Measurements from ENCODE around the gene LARP4B.
"Not testable (repeated sequence)": the region's sequence is repeated elsewhere in the genome, so short reads cannot be mapped to it uniquely, and the experiment has no call there.

The LARP4B gene

GRCh38 chr10:938941-939678, 7.6 kb upstream of the LARP4B start:
- H3K4me2 ChIP-seq (ENCODE audit: low read length): no peak overlapping the region
- H3K36me3 ChIP-seq (replicated peaks; ENCODE audit: low read depth, low read length): no peaks in the 10 kb centered on the region
- H2AFZ ChIP-seq (ENCODE audit: low read depth, low read length): no peak overlapping the region
- TF ChIP-seq EZH2phosphoT487 (IDR thresholded peaks at IDR 0.05; ENCODE audit: low read depth) (no peak), CTCF (IDR thresholded peaks at IDR 0.05; ENCODE audit: low read depth, low read length) (no peak)
- no peak overlapping the region for H3K9ac ChIP-seq (ENCODE audit: low read length)
- 0 out of 2 replicates have a peak, but pooled peaks cover 4% of the 10 kb centered on the region for H3K27me3 ChIP-seq (ENCODE audit: low read depth, low read length)
- H3K4me3 ChIP-seq (ENCODE audit: low read length): no peak overlapping the region
- H3K27ac ChIP-seq (ENCODE audit: low read length): no peak overlapping the region
- H4K20me1 ChIP-seq (ENCODE audit: insufficient read depth, low read length): no peaks in the 10 kb centered on the region
- H3K9me3 ChIP-seq (ENCODE audit: insufficient read depth, low read length): no peaks in the 10 kb centered on the region
- H3K79me2 ChIP-seq (ENCODE audit: low read length): no peaks in the 10 kb centered on the region
- peaks cover 28% of the 10 kb centered on the region for H3K4me1 ChIP-seq (ENCODE audit: low read length)

- H3K27ac ChIP-seq (ENCODE audit: low read length): no peak overlapping the region
- H3K4me2 ChIP-seq (ENCODE audit: low read length): no peak overlapping the region
- H3K4me1 ChIP-seq (ENCODE audit: low read length): peaks cover 21% of the 10 kb centered on the region
- no peaks in the 10 kb centered on the region for H3K36me3 ChIP-seq (replicated peaks; ENCODE audit: low read depth, low read length)
- no peak overlapping the region for H3K4me3 ChIP-seq (ENCODE audit: low read length)
- H3K9me3 ChIP-seq (ENCODE audit: insufficient read depth, low read length): no peaks in the 10 kb centered on the region
- no peak overlapping the region for H2AFZ ChIP-seq (ENCODE audit: low read depth, low read length)
- H3K27me3 ChIP-seq (ENCODE audit: low read depth, low read length): 0 out of 2 replicates have a peak, but pooled peaks cover 4% of the 10 kb centered on the region
- H3K9ac ChIP-seq (ENCODE audit: low read length): no peak overlapping the region
- TF ChIP-seq EZH2phosphoT487 (IDR thresholded peaks at IDR 0.05; ENCODE audit: low read depth): no peak
- TF ChIP-seq CTCF (IDR thresholded peaks at IDR 0.05; ENCODE audit: low read depth, low read length): no peak
- peaks cover 4% of the 10 kb centered on the region for H4K20me1 ChIP-seq (ENCODE audit: insufficient read depth, low read length)
- peaks cover 16% of the 10 kb centered on the region for H3K79me2 ChIP-seq (ENCODE audit: low read length)
Measured at GRCh38 chr10:934746-935406, 3.4 kb upstream of the LARP4B start.

- not testable (repeated sequence) for H2AFZ ChIP-seq (ENCODE audit: low read depth, low read length); H3K9me3 ChIP-seq (ENCODE audit: insufficient read depth, low read length); H3K27ac ChIP-seq (ENCODE audit: low read length); H3K27me3 ChIP-seq (ENCODE audit: low read depth, low read length); H3K4me2 ChIP-seq (ENCODE audit: low read length); H3K4me3 ChIP-seq (ENCODE audit: low read length); H3K36me3 ChIP-seq (replicated peaks; ENCODE audit: low read depth, low read length); H3K9ac ChIP-seq (ENCODE audit: low read length)
- H3K79me2 ChIP-seq (ENCODE audit: low read length): peaks cover 23% of the 10 kb centered on the region
- H4K20me1 ChIP-seq (ENCODE audit: insufficient read depth, low read length): peaks cover 11% of the 10 kb centered on the region
- peaks cover 28% of the 10 kb centered on the region for H3K4me1 ChIP-seq (ENCODE audit: low read length)
Measured at GRCh38 chr10:934165-934564, 2.7 kb upstream of the LARP4B start.

- H3K4me1 ChIP-seq (ENCODE audit: low read length): peaks cover 39% of the 10 kb centered on the region
- H3K4me2 ChIP-seq (ENCODE audit: low read length): peak overlapping the region; percentile 52
- peak overlapping the region; percentile 91 for H3K9ac ChIP-seq (ENCODE audit: low read length)
Measured at GRCh38 chr10:932589-932988, 1.1 kb upstream of the LARP4B start.

More at GRCh38 chr10:932589-932988, 1.1 kb upstream of the LARP4B start:
- H4K20me1 ChIP-seq (ENCODE audit: insufficient read depth, low read length): peaks cover 27% of the 10 kb centered on the region
- peaks cover 39% of the 10 kb centered on the region for H3K79me2 ChIP-seq (ENCODE audit: low read length)
- H2AFZ ChIP-seq (ENCODE audit: low read depth, low read length): no peak overlapping the region
- TF ChIP-seq EZH2phosphoT487 (IDR thresholded peaks at IDR 0.05; ENCODE audit: low read depth): no peak
- TF ChIP-seq CTCF (IDR thresholded peaks at IDR 0.05; ENCODE audit: low read depth, low read length): no peak
- peak overlapping the region; percentile 83 for H3K4me3 ChIP-seq (ENCODE audit: low read length)
- H3K27ac ChIP-seq (ENCODE audit: low read length): no peak overlapping the region
- H3K36me3 ChIP-seq (replicated peaks; ENCODE audit: low read depth, low read length): peaks cover 7% of the 10 kb centered on the region
- no peaks in the 10 kb centered on the region for H3K9me3 ChIP-seq (ENCODE audit: insufficient read depth, low read length)
- 0 out of 2 replicates have a peak, but pooled peaks cover 4% of the 10 kb centered on the region for H3K27me3 ChIP-seq (ENCODE audit: low read depth, low read length)
